ENCODE results near the gene MTA2.
"Not testable (repeated sequence)": the region's sequence is repeated elsewhere in the genome, so short reads cannot be mapped to it uniquely, and the experiment has no call there.

MTA2 gene

DNA sequence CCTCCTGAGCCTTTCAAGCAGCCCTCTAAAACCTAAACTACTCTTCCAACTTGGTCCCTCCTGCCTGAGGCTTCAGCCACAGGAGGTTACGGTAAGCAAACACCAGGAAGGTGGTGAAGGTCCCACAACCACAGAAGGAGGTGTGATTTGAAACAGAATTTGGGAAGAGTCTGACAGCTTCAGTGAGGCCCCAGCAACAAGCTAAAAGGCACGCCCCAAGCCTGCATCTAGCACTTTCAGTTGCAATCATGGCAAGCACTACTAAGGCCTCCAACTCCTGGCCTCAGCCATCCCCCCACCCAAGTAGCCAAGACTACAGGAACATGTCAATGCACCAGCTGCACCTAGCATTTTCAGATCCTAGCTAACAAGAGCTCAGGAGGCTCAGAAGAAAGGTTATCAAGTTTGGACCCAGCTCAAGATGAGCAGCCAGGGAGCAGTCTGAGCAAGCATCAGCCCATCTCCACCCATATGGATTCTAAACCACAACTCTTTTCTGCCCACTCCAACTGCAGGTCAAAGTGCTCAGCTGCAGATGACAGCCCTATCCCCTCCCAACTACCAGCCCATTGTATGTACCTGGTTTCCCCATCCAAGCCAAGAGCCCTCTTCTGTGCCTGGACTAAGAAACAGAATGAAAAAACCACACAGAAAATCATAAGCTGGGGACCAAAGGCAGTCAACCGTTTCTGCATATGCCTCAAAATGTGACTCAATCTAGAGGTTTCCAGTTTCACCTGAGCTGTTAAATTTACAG, 44.6 kb downstream of the MTA2 start:
- TF ChIP-seq Cebpa-rat (IDR thresholded peaks at IDR 0.05): no peak
- Histone ChIP-seq H3K4me1 (peaks cover 77% of the 10 kb centered on the region), H3K27me3 (no peaks in the 10 kb centered on the region), H3K4me3 (peak overlapping the region; percentile 13; the same call in 1 of the 2 replicates), H3K9me3 (no peaks in the 10 kb centered on the region), H3K27ac (peak overlapping the region; percentile 85), H3K9ac (peak overlapping the region; percentile 70), H3K36me3 (peaks cover 45% of the 10 kb centered on the region), H3K4me2 (peak overlapping the region; percentile 91), H4K20me1 (peaks cover 43% of the 10 kb centered on the region)

DNA sequence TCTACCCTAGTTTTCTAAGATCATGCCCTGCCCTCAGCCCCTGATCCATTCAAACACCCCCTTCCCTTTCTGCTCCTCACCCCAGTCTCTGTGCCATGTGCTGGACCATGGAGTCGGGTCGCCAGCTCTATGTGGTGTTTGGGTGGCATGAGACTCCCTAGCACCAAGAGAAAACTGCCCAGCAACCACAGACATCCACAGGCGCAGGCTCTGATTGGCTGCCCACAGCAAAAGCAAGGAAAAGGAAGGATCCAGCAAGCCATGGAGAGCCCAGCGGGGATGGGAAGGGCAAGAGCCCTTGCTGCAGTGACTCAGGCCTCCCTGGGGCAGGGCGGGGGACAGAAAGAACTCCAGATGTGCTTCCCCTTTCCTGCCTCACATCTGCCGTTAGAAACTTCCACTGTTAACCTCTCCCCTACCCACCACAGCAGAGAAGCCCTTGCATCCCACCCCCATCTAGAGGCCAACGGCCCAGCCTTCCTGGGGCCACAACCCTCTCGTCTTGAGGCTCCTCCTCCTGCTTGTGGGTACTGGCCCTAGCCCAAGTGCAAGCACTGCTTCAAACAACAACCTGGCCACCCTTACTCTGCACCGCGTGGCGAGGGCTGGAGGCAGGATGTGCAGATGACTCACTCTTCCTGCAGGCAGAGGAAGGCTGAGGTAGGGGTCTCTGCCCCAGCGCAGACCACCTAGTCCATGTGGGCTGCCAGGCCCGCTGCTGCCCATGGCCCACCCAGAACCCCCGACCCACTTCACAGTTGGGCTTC, 45.4 kb downstream of the MTA2 start:
- H3K4me1 ChIP-seq: peaks cover 85% of the 10 kb centered on the region

DNA sequence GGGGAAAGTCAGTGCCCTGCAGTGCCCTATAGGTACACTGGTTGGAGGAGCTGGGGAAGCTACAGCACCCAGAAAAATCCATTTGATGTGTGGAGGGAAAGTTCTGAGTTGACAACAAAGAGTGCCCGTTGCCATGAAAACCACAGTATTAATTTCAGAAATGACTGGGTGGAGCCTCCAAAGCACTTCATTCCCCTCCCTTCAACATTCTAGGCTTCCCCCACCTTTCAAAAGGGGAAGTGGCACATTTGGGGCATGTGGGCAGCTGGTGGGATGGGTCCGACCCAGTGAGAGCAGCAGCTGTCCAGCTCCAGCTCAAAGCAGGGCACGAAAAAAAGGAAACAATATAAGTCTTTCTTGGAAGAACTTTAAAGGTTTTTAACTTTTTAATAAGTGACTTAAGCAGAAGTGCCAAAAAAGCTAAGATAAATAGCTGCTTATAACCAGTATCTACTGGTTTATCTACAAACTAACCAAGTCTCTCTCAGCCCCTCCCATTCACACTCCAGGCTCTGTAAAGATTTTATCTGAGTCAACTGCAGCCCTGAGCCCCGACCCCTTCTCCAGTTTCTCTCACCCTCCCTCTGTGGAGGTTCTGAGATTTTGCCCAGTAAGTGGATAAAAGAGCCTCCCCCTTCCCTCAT, 46.1 kb downstream of the MTA2 start:
- H3K4me3 ChIP-seq: peak overlapping the region; percentile 48
- no peak for TF ChIP-seq Cebpa-rat (IDR thresholded peaks at IDR 0.05)
- peak overlapping the region; percentile 70 for H3K9ac ChIP-seq
- no peaks in the 10 kb centered on the region for H3K9me3 ChIP-seq
- H3K36me3 ChIP-seq: peaks cover 30% of the 10 kb centered on the region
- H3K27ac ChIP-seq: peak overlapping the region; percentile 85
- peaks cover 28% of the 10 kb centered on the region for H4K20me1 ChIP-seq
- H3K4me1 ChIP-seq: peaks cover 92% of the 10 kb centered on the region
- no peaks in the 10 kb centered on the region for H3K27me3 ChIP-seq
- peak overlapping the region; percentile 91 for H3K4me2 ChIP-seq

More for the DNA sequence above, 45.4 kb downstream of the MTA2 start:
- no peak for TF ChIP-seq Cebpa-rat (IDR thresholded peaks at IDR 0.05)
- no peaks in the 10 kb centered on the region for H3K9me3 ChIP-seq
- no peaks in the 10 kb centered on the region for H3K27me3 ChIP-seq
- peaks cover 35% of the 10 kb centered on the region for H4K20me1 ChIP-seq
- H3K27ac ChIP-seq: peak overlapping the region; percentile 85
- peak overlapping the region; percentile 70 for H3K9ac ChIP-seq
- H3K4me3 ChIP-seq: peak overlapping the region; percentile 48
- peaks cover 37% of the 10 kb centered on the region for H3K36me3 ChIP-seq
- H3K4me2 ChIP-seq: peak overlapping the region; percentile 91

DNA sequence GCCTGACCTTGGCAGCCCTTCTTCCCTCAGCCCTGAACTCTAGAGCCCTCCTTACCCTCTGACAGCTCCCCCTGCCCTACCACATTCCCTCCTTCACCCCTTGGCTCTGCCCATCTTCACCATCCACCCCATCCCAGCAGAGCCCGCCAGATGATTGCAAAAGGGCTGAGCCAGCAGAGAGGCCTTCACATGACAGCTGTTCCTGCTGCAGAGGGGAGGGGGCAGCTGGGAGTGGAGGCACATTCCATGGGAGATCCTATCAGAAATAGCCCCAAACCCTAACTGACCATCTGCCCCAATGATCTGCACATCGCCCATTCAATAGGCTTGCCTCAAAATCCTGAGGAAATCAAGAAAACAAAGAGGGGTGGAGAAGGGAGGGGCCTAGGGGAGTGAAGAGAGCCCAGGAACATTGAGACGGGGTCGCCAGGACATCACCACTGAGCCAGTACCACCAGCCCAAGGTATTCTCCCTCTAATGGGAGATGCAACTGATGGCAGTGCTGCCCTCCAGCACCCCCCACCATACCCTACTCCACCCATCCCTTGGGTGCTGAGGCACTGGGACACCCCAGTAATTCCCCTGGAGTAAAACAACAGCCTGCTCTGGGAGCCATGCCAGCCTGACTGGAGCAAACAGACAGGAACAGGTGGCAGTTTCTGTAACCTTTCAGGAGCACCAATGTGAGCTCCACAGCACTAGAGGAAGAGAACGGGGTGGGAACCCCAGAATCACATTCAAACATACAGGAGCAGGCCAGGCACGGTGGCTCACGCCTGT, 47.1 kb downstream of the MTA2 start:
- Histone ChIP-seq H3K27me3 (peaks cover 5% of the 10 kb centered on the region; the same call in 1 of the 2 replicates), H3K9me3 (no peaks in the 10 kb centered on the region), H3K27ac (0 out of 2 replicates have a peak overlapping the region, but pooled peaks have one; percentile 85), H3K4me1 (peaks cover 97% of the 10 kb centered on the region), H3K9ac (0 out of 2 replicates have a peak overlapping the region, but pooled peaks have one; percentile 70), H3K36me3 (peaks cover 20% of the 10 kb centered on the region), H4K20me1 (peaks cover 18% of the 10 kb centered on the region; the same call in 1 of the 2 replicates), H3K4me3 (0 out of 2 replicates have a peak overlapping the region, but pooled peaks have one; percentile 21), H3K4me2 (peak overlapping the region; percentile 91)
- TF ChIP-seq Cebpa-rat (IDR thresholded peaks at IDR 0.05): no peak

DNA sequence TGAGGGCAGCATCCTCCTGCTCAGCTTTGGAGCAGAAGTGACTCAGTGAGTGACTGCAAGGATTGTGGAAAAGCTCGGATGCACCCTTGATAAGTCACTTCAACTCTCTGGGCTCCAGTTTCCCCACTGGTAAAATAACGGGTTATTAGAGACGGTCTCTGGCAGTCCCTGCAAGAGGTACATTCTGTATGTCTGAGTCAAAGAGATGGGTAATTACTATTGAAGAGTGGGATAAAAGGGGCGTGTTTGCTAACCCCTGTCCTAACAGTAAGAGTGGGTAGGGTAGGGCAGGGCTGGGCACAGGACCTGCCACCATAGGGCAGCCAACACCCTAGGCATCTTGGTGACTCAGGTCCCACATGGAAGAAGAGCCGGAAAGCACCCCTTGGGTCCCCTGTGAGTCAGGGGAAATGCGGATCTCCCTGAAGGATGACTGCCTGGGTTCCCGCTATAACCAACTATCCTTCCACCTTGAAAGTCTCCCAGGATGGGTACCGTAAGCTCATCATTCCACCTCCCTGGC, 47.8 kb downstream of the MTA2 start:
- Histone ChIP-seq H4K20me1 (peaks cover 12% of the 10 kb centered on the region; the same call in 1 of the 2 replicates), H3K9me3 (no peaks in the 10 kb centered on the region), H3K9ac (no peak overlapping the region), H3K36me3 (peaks cover 14% of the 10 kb centered on the region), H3K4me2 (peak overlapping the region; percentile 91), H3K4me1 (peaks cover 91% of the 10 kb centered on the region), H3K4me3 (no peak overlapping the region), H3K27me3 (peaks cover 12% of the 10 kb centered on the region), H3K27ac (peak overlapping the region; percentile 85; the same call in 1 of the 2 replicates)
- no peak for TF ChIP-seq Cebpa-rat (IDR thresholded peaks at IDR 0.05)

DNA sequence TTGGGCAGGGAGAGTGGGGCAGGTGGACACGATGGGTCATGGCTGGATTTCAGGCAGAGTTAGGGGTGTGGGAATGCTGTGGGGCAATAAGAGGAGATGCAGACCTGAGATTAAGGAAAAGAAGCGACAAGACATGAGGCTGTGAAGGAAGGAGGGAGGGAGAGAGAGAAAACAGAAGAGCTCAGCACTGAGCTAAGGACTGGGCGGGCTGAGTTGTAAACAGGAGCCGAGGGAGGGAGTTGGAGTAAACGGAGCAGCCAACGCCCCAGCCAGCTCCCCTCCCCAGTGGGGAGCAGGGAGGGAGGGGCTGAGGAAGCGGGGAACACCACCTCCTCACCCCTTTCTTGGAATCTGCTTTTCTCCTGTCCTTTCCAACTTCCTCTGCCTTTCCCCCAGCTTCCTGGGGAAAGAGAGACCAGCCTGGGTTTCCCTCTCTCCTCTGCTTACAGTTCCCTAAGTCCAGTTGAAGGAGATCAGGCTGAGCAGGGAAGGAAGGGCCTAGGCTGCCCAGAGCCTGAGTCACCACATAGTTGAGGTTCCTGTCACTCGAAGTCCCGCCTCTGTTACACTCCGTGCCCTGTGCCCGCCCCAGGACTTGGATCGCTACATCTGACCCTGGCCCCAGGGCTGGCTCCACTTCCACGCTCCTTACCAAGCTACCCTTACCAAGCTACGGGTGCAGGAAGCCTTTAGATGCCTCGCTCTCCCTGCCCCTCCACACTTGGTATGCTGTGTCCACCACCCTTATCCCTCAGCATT, 48.4 kb downstream of the MTA2 start:
- peak overlapping the region; percentile 36 for H3K27ac ChIP-seq
- peak overlapping the region; percentile 91 for H3K4me2 ChIP-seq
- TF ChIP-seq Cebpa-rat (IDR thresholded peaks at IDR 0.05): no peak
- peaks cover 84% of the 10 kb centered on the region for H3K4me1 ChIP-seq
- peaks cover 7% of the 10 kb centered on the region; the same call in 1 of the 2 replicates for H3K36me3 ChIP-seq
- H3K9ac ChIP-seq: peak overlapping the region; percentile 51
- H4K20me1 ChIP-seq: peaks cover 12% of the 10 kb centered on the region; the same call in 1 of the 2 replicates
- H3K9me3 ChIP-seq: no peaks in the 10 kb centered on the region
- H3K4me3 ChIP-seq: no peak overlapping the region
- H3K27me3 ChIP-seq: peaks cover 18% of the 10 kb centered on the region

DNA sequence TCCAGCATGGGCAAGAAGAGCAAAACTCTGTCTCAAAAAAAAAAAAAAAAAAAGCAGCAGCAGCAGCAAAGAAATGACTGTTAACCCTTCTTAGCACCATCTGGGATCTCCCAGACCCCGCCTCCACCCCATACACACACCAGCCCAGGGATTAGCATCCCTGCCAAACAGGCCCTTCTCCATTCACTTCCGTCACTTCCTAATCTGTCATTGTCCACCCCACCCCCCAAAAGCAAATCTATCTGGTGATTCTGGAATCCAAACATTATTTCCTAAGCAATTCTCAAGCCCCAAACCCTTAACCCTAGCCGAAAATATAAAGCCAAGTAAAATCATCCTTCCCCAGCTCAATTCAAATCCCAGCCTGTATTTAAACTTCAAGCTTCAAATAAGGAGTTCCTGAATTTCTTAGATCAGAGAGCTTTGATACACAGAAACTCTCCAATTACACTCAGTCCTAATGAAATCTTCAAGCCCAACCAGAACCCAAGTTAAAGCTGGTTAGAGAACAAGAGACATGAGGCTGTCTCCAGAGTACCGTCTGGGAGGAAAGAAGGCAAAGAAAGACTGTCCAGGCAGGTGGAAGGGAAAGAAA, 49.1 kb downstream of the MTA2 start:
- no peak for TF ChIP-seq Cebpa-rat (IDR thresholded peaks at IDR 0.05)
- peaks cover 78% of the 10 kb centered on the region for H3K4me1 ChIP-seq

DNA sequence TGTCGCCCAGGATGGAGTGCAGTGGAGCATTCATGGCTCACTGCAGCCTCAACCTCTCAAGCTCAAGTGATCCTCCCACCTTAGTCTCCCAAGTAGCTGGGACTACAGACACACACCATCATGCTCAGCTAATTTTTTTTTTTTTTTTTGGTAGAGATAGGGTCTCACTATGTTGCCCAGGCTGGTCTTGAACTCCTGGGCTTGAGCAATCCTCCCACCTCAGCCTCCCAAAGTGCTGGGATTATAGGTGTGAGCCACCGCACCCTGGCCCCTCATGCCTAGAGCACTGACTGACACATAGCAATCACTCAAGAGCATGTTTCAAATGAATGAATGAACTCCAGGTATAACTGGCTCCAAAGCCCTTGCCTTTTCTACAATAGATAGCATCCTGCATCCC, 51.2 kb downstream of the MTA2 start:
- peaks cover 68% of the 10 kb centered on the region for H3K4me1 ChIP-seq
- H3K27ac ChIP-seq: not testable (repeated sequence)
- H3K27me3 ChIP-seq: peaks cover 46% of the 10 kb centered on the region

More for the DNA sequence above, 49.1 kb downstream of the MTA2 start:
- Histone ChIP-seq H3K4me3 (no peak overlapping the region), H4K20me1 (peaks cover 15% of the 10 kb centered on the region), H3K27me3 (peaks cover 25% of the 10 kb centered on the region), H3K9ac (no peak overlapping the region), H3K4me2 (peak overlapping the region; percentile 91), H3K36me3 (0 out of 2 replicates have a peak, but pooled peaks cover under 1% of the 10 kb centered on the region), H3K9me3 (no peaks in the 10 kb centered on the region), H3K27ac (peak overlapping the region; percentile 36)

More for the DNA sequence above, 51.2 kb downstream of the MTA2 start:
- Histone ChIP-seq H3K4me2 (peak overlapping the region; percentile 91; the same call in 1 of the 2 replicates), H4K20me1 (peaks cover 23% of the 10 kb centered on the region)
- H3K9ac ChIP-seq, H3K36me3 ChIP-seq, H3K9me3 ChIP-seq, H3K4me3 ChIP-seq: not testable (repeated sequence)

Measured in BLaER1 (cell line).